NCI-H345 (cell line): ENCODE measurements around the gene NTRK1.

ENCODE experiments used
- DNase-seq: peaks from one replicate; lab custom pipeline; 2025; lab: John Stamatoyannopoulos, UW

Gene NTRK1

GRCh38 chr1:156860628-156861423, at the start of gene NTRK1:
Gene NTRK1, plus strand, starts transcription at chr1:156860865. Its CDS starts 70 bp downstream, at chr1:156860935.
- peak; percentile 58 for DNase-seq

- DNase-seq: no peak
Observed at GRCh38 chr1:156811168-156811567, 49.5 kb upstream of the NTRK1 start.

- DNase-seq: no peak
Observed at GRCh38 chr1:156812293-156812990, 48.2 kb upstream of the NTRK1 start.

GRCh38 chr1:156813298-156813697, 47.4 kb upstream of the NTRK1 start:
- no peak for DNase-seq

GRCh38 chr1:156813750-156814570, 46.7 kb upstream of the NTRK1 start:
- DNase-seq: peak; percentile 30

- DNase-seq: no peak
Observed at GRCh38 chr1:156814571-156815260, 45.9 kb upstream of the NTRK1 start.

- no peak for DNase-seq
Observed at GRCh38 chr1:156815307-156815826, 45.3 kb upstream of the NTRK1 start.

GRCh38 chr1:156815961-156816422, 44.7 kb upstream of the NTRK1 start:
- no peak for DNase-seq

- no peak for DNase-seq
Observed at GRCh38 chr1:156816561-156817328, 43.9 kb upstream of the NTRK1 start, which contains the start of gene SH2D2A. Gene SH2D2A, minus strand, starts transcription at chr1:156816848. Its CDS starts 140 bp downstream, at chr1:156816708.

- DNase-seq: no peak
Observed at GRCh38 chr1:156821801-156822200, 38.9 kb upstream of the NTRK1 start.

GRCh38 chr1:156822680-156823079, 38.0 kb upstream of the NTRK1 start:
- no peak for DNase-seq

GRCh38 chr1:156823210-156823790, 37.4 kb upstream of the NTRK1 start:
- no peak for DNase-seq

GRCh38 chr1:156826630-156827029, 34.0 kb upstream of the NTRK1 start:
- no peak for DNase-seq

GRCh38 chr1:156828400-156829124, 32.1 kb upstream of the NTRK1 start:
- no peak for DNase-seq

GRCh38 chr1:156832434-156832833, 28.2 kb upstream of the NTRK1 start:
- DNase-seq: no peak

- no peak for DNase-seq
Observed at GRCh38 chr1:156833603-156834002, 27.1 kb upstream of the NTRK1 start.

GRCh38 chr1:156834322-156834721, 26.3 kb upstream of the NTRK1 start:
- no peak for DNase-seq

GRCh38 chr1:156836041-156836654, 24.5 kb upstream of the NTRK1 start:
- DNase-seq: no peak

- no peak for DNase-seq
Observed at GRCh38 chr1:156836892-156837291, 23.8 kb upstream of the NTRK1 start.
